LNCaP clone FGC (cell line): Measurements from ENCODE around the gene FRK.
"Not testable (repeated sequence)": the region's sequence is repeated elsewhere in the genome, so short reads cannot be mapped to it uniquely, and the experiment has no call there.

Source experiments
- DNase-seq: peaks from one replicate; pipeline ENCODE4 v3.0.0-alpha.2; 2011; ENCODE audit warnings: low read depth
- H3K4me3 ChIP-seq: 2 replicates; pipeline ENCODE4 v1.5.1; 2011; ENCODE audit warnings: mild to moderate bottlenecking, low read depth, low read length, control low read depth
- TF ChIP-seq, protein P1 (sequence below): IDR thresholded peaks from 2 replicates; pipeline ENCODE4 v1.5.1; 2012; ENCODE audit warnings: mild to moderate bottlenecking; ENCODE audit not compliant: control insufficient read depth, insufficient read depth; ENCODE audit errors: extremely low read depth

The FRK gene

GRCh38 chr6:116101302-116101718, 40.6 kb upstream of the FRK start:
- peak; percentile 58 for DNase-seq
- peak overlapping the region; percentile 72 for H3K4me3 ChIP-seq
- TF ChIP-seq, protein P1, sequence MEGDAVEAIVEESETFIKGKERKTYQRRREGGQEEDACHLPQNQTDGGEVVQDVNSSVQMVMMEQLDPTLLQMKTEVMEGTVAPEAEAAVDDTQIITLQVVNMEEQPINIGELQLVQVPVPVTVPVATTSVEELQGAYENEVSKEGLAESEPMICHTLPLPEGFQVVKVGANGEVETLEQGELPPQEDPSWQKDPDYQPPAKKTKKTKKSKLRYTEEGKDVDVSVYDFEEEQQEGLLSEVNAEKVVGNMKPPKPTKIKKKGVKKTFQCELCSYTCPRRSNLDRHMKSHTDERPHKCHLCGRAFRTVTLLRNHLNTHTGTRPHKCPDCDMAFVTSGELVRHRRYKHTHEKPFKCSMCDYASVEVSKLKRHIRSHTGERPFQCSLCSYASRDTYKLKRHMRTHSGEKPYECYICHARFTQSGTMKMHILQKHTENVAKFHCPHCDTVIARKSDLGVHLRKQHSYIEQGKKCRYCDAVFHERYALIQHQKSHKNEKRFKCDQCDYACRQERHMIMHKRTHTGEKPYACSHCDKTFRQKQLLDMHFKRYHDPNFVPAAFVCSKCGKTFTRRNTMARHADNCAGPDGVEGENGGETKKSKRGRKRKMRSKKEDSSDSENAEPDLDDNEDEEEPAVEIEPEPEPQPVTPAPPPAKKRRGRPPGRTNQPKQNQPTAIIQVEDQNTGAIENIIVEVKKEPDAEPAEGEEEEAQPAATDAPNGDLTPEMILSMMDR = no peak

GRCh38 chr6:116100419-116101301, 40.0 kb upstream of the FRK start, which contains the start of gene NT5DC1:
TSS of gene NT5DC1 (plus strand) at chr6:116100853. CDS start at chr6:116100931, 78 bp downstream.
- peak within 1 kb of the TSS; percentile 72 for H3K4me3 ChIP-seq
- no peak for DNase-seq
- TF ChIP-seq, protein P1 = peak; percentile 6; the same call in 1 of the 2 replicates

DNA sequence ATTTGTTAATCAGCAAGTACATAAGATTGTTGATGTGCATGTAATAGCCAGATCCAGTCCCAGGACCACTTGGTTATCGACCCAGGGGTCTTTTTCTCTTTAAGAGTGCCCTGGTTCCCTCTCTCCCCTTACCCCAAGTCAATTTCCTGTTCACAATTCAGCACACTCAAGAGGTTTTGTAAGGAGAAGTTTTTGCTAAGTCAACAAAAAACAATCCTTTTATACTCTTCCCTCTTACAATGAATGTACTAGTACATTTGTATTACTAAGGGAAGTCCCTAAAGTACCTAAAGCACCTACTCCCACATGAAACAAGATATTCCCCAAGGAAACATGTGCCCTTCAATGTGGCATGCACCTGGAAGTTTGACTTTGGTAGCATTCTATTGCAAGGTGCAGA, 38.3 kb upstream of the FRK start:
- TF ChIP-seq, protein P1 = no peak
- no peak for DNase-seq
- no peak overlapping the region for H3K4me3 ChIP-seq

- no peak overlapping the region for H3K4me3 ChIP-seq
- no peak for DNase-seq
- TF ChIP-seq, protein P1 = peak; percentile 38
These were observed 36.5 kb upstream of the FRK start for GRCh38 chr6:116096979-116097816.

DNA sequence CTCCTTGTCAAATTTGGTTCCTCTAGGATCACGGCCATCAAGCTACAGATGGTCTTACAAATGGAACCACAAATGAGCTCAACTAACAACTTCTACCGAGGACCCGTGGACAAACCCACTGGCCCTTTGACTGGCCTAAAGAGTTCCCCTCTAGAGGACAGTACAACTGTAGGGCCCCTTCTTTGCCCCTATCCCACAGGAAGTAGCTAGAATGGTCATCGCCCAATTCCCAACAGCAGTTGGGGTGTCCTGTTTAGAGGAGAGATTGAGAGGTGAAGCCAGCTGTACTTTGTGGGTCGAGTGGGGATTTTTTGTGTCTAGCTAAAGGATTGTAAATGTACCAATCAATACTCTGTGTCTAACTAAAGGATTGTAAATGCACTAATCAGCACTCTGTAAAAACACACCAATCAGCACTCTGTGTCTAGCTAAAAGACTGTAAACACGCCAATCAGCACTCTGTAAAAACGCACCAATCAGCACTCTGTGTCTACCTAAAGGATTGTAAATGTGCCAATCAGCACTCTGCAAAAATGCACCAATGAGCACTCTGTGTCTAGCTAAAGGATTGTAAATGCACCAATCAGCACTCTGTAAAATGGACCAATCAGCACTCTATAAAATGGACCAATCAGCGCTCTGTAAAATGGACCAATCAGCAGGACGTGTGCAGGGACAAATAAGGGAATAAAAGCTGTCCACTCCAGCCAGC, 35.5 kb upstream of the FRK start:
- not testable (repeated sequence) for H3K4me3 ChIP-seq, DNase-seq

GRCh38 chr6:116094041-116094440, 33.4 kb upstream of the FRK start:
- H3K4me3 ChIP-seq = no peak overlapping the region
- TF ChIP-seq, protein P1 = no peak
- no peak for DNase-seq
